ENCODE measurements around the gene PBX3. TPM values are rescaled to one million over a fixed set of nuclear protein-coding genes. Genes with fewer than 3 reads are reported as not detected.

The PBX3 gene
- total RNA-seq, 4 donors from 2014 or later = 18.0 to 33.5 (median 24.2) TPM

- no peaks in the 10 kb centered on the region for H3K27me3 ChIP-seq
- H3K36me3 ChIP-seq = no peaks in the 10 kb centered on the region
- H3K27ac ChIP-seq = no peak overlapping the region
- H3K9me3 ChIP-seq = no peaks in the 10 kb centered on the region
- TF ChIP-seq CTCF (IDR thresholded peaks at IDR 0.05) (no peak), EP300 (IDR thresholded peaks at IDR 0.05) (no peak), POLR2A (IDR thresholded peaks at IDR 0.05) (no peak)
- 86 to 89% methylated on average over 4 of the region's 4 CpGs for WGBS, 2 donors
- DNase-seq (ENCODE audit: low spot score in 2 of 2) = no peak
- peaks cover 0 to 37% (median 10%) of the 10 kb centered on the region in 4 donors for H3K4me1 ChIP-seq
- H3K4me3 ChIP-seq = peak overlapping the region in 3 of 4 donors; percentile 90 to 97 (median 93)
These were observed 41.3 kb upstream of the PBX3 start for GRCh38 chr9:125705893-125706292.

GRCh38 chr9:125706651-125707471, 40.3 kb upstream of the PBX3 start, which contains the start of gene MAPKAP1:
TSS of gene MAPKAP1 (minus strand) at chr9:125707208. CDS start at chr9:125672574, 34,634 bp downstream.
- H3K36me3 ChIP-seq = no peaks in the 10 kb centered on the region
- TF ChIP-seq EP300 (IDR thresholded peaks at IDR 0.05) = peak; percentile 80 to 95
- peak in 1 of 5 experiments; percentile 38 for TF ChIP-seq CTCF (IDR thresholded peaks at IDR 0.05)
- peak; percentile 10 to 59 for TF ChIP-seq POLR2A (IDR thresholded peaks at IDR 0.05)
- H3K4me1 ChIP-seq = peaks cover 0 to 37% (median 10%) of the 10 kb centered on the region in 4 donors
- H3K27ac ChIP-seq = peak within 1 kb of the TSS; percentile 63 to 84 (median 82)
- H3K9me3 ChIP-seq = no peaks in the 10 kb centered on the region
- 0% methylated on average over 23 to 56 of the region's 63 CpGs for WGBS, 2 donors
- DNase-seq (ENCODE audit: low spot score in 2 of 2) = peak; percentile 82 to 88
- peak within 1 kb of the TSS; percentile 67 to 97 (median 92) for H3K4me3 ChIP-seq
- no peaks in the 10 kb centered on the region for H3K27me3 ChIP-seq

- Histone ChIP-seq H3K9me3 (no peaks in the 10 kb centered on the region), H3K4me1 (peaks cover 0 to 37% (median 10%) of the 10 kb centered on the region in 4 donors), H3K4me3 (peak overlapping the region; percentile 67 to 97 (median 92)), H3K27ac (peak overlapping the region; percentile 63 to 84 (median 82)), H3K36me3 (no peaks in the 10 kb centered on the region), H3K27me3 (no peaks in the 10 kb centered on the region)
- no peak for DNase-seq (ENCODE audit: low spot score in 2 of 2)
- TF ChIP-seq CTCF (IDR thresholded peaks at IDR 0.05) (no peak), EP300 (IDR thresholded peaks at IDR 0.05) (no peak), POLR2A (IDR thresholded peaks at IDR 0.05) (no peak)
- WGBS, 2 donors = 30 to 40% methylated on average over 4 of the region's 4 CpGs
These were observed 39.7 kb upstream of the PBX3 start for GRCh38 chr9:125707472-125707804.

- Histone ChIP-seq H3K9me3 (no peaks in the 10 kb centered on the region), H3K36me3 (no peaks in the 10 kb centered on the region), H3K27me3 (no peaks in the 10 kb centered on the region), H3K27ac (no peak overlapping the region), H3K4me3 (no peak overlapping the region), H3K4me1 (no peaks in the 10 kb centered on the region)
- 73 to 79% methylated on average over 13 of the region's 13 CpGs for WGBS, 2 donors
- no peak for DNase-seq (ENCODE audit: low spot score in 2 of 2)
- TF ChIP-seq POLR2A (IDR thresholded peaks at IDR 0.05) (no peak), CTCF (IDR thresholded peaks at IDR 0.05) (no peak), EP300 (IDR thresholded peaks at IDR 0.05) (no peak)
These were observed 20.6 kb upstream of the PBX3 start for GRCh38 chr9:125726456-125727132.

GRCh38 chr9:125730168-125730567, 17.0 kb upstream of the PBX3 start:
- Histone ChIP-seq H3K36me3 (no peaks in the 10 kb centered on the region), H3K4me1 (no peaks in the 10 kb centered on the region), H3K27me3 (no peaks in the 10 kb centered on the region), H3K9me3 (no peaks in the 10 kb centered on the region), H3K27ac (no peak overlapping the region), H3K4me3 (no peak overlapping the region)
- TF ChIP-seq EP300 (IDR thresholded peaks at IDR 0.05) = no peak
- no peak for TF ChIP-seq POLR2A (IDR thresholded peaks at IDR 0.05)
- TF ChIP-seq CTCF (IDR thresholded peaks at IDR 0.05) = no peak
- WGBS, 2 donors = 91 to 93% methylated on average over 2 of the region's 2 CpGs
- DNase-seq (ENCODE audit: low spot score in 2 of 2) = no peak
